Activated CD4-positive, alpha-beta memory T cell treated with anti-CD3 and anti-CD28 coated beads for 36 hours (primary cell): ENCODE results near the gene PI4K2A. TPM values are rescaled to one million over a fixed set of nuclear protein-coding genes. Genes with fewer than 3 reads are reported as not detected.

Experiments used
- CTCF ChIA-PET: fragments of 350-600 bp; sonication (Branson Sonifier 250); formaldehyde crosslinking; loops from one replicate; lab custom pipeline; 2021; ENCODE audit warnings: antibody characterized with exemption, inconsistent platforms; lab: Charles Lee
- POLR2A ChIA-PET: fragments of 350-600 bp; sonication (Branson Sonifier 250); formaldehyde crosslinking; loops from one replicate; lab custom pipeline; 2021; ENCODE audit warnings: antibody characterized with exemption; lab: Charles Lee
- DNase-seq: peaks from one replicate; pipeline ENCODE4 v3.0.0-alpha.2; 2020
- H3K27ac Mint-ChIP-seq: one replicate; pipeline ENCODE4 v1.8.0; 2021; ENCODE audit warnings: mixed read lengths
- H3K27me3 Mint-ChIP-seq: one replicate; pipeline ENCODE4 v1.8.0; 2021; ENCODE audit warnings: mixed read lengths
- H3K36me3 Mint-ChIP-seq: one replicate; pipeline ENCODE4 v1.8.0; 2021; ENCODE audit warnings: mixed read lengths
- H3K4me1 Mint-ChIP-seq: one replicate; pipeline ENCODE4 v1.8.0; 2021; ENCODE audit warnings: low read depth, mixed read lengths
- H3K4me3 Mint-ChIP-seq: one replicate; pipeline ENCODE4 v1.8.0; 2021; ENCODE audit warnings: mild to moderate bottlenecking, mixed read lengths
- H3K9me3 Mint-ChIP-seq: one replicate; pipeline ENCODE4 v1.8.0; 2021; ENCODE audit warnings: mixed read lengths
- intact Hi-C: fragments of 100-400 bp; cut with micrococcal nuclease; formaldehyde crosslinking; loops from one replicate; pipeline ENCODE4 v1.15.1; 2023
- total RNA-seq, 2 experiments: library from RNA; stranded (reverse); gene quantifications; one replicate each; pipeline ENCODE4 v1.2.3, GENCODE V29; 2021

The PI4K2A gene
- total RNA-seq, 2 experiments from 2014 or later = 13.1 to 13.2 TPM

GRCh38 chr10:97721871-97722780 is 81.7 kb downstream of the PI4K2A start:
- Mint-ChIP-seq H3K27ac (no peak overlapping the region), H3K36me3 (no peaks in the 10 kb centered on the region), H3K4me1 (peaks cover 6% of the 10 kb centered on the region), H3K9me3 (no peaks in the 10 kb centered on the region), H3K4me3 (no peak overlapping the region), H3K27me3 (peaks cover 4% of the 10 kb centered on the region)
- POLR2A ChIA-PET = no interaction called here
- CTCF ChIA-PET = interaction anchor here (2.5 to 16.8 kb wide), 2 partner anchors 10 to 11 kb away, joined by 10 to 588 read pairs; partner anchors contain the start of gene MARVELD1
- no peak for DNase-seq
- intact Hi-C loops = no loop called here

- no peak for DNase-seq
- Mint-ChIP-seq H3K9me3 (no peaks in the 10 kb centered on the region), H3K4me1 (peaks cover 6% of the 10 kb centered on the region), H3K27me3 (peaks cover 4% of the 10 kb centered on the region), H3K27ac (no peak overlapping the region), H3K4me3 (no peak overlapping the region), H3K36me3 (no peaks in the 10 kb centered on the region)
- CTCF ChIA-PET = interaction anchor here (2.5 to 16.8 kb wide), 2 partner anchors 9 to 12 kb away, joined by 10 to 588 read pairs; partner anchors contain the start of gene MARVELD1
- POLR2A ChIA-PET = interaction anchor here (0.9 kb wide), 1 partner anchor 10 kb away, joined by 3 read pairs; no protein-coding TSS in a partner anchor
- intact Hi-C loops = no loop called here
Measured at GRCh38 chr10:97723001-97723400, 82.5 kb downstream of the PI4K2A start.

GRCh38 chr10:97724341-97724941 is 84.0 kb downstream of the PI4K2A start:
- DNase-seq = no peak
- Mint-ChIP-seq H3K36me3 (no peaks in the 10 kb centered on the region), H3K4me3 (no peak overlapping the region), H3K9me3 (no peaks in the 10 kb centered on the region), H3K27ac (no peak overlapping the region), H3K4me1 (peaks cover 6% of the 10 kb centered on the region), H3K27me3 (peaks cover 10% of the 10 kb centered on the region)
- ChIA-PET CTCF (interaction anchor here (1.2 to 16.8 kb wide), 4 partner anchors 8 to 40 kb away, joined by 3 to 588 read pairs (median 8); partner anchors contain the start of gene MARVELD1), POLR2A (interaction anchor here (0.7 to 1.3 kb wide), 3 partner anchors 11 to 12 kb away, joined by 3 to 4 read pairs (median 3); partner anchors contain the start of genes MARVELD1 and ZFYVE27)
- intact Hi-C loops = no loop called here

Other genes with a start within 250 kb of the PI4K2A start
- gene RRP12, start 239.3 kb upstream of the PI4K2A start, total RNA-seq = 10 to 100 TPM; 40.4 to 41.8 TPM
- gene PGAM1, start 214.5 kb upstream of the PI4K2A start, total RNA-seq = 1,000 to 10,000 TPM; 1,430 to 1,457 TPM
- 10 to 100 TPM; 69.0 to 75.1 TPM for gene EXOSC1, start 194.7 kb upstream of the PI4K2A start, total RNA-seq
- gene ZDHHC16, start 194.5 kb upstream of the PI4K2A start, total RNA-seq = 10 to 100 TPM; 42.5 to 43.6 TPM
- gene MMS19, start 142.2 kb upstream of the PI4K2A start, total RNA-seq = 10 to 100 TPM; 84.7 to 86.8 TPM
- gene UBTD1, start 141.7 kb upstream of the PI4K2A start, total RNA-seq = 1 to 10 TPM; 1.6 to 2.6 TPM
- gene ANKRD2, start 67.9 kb upstream of the PI4K2A start, total RNA-seq = not detected
- not detected for gene HOGA1, start 56.3 kb upstream of the PI4K2A start, total RNA-seq
- not detected for gene C10orf62, start 51.0 kb upstream of the PI4K2A start, total RNA-seq
- gene MORN4, start 7.2 kb upstream of the PI4K2A start, total RNA-seq = 1 to 10 TPM; 5.3 to 6.5 TPM
- gene AVPI1, start 46.6 kb downstream of the PI4K2A start, total RNA-seq = 1 to 10 TPM; 1.7 to 2.1 TPM
- gene MARVELD1, start 73.1 kb downstream of the PI4K2A start, total RNA-seq = 1 to 10 TPM; 2.9 to 4.0 TPM
- 10 to 100 TPM; 20.9 to 22.8 TPM for gene ZFYVE27, start 96.5 kb downstream of the PI4K2A start, total RNA-seq
- not detected for gene SFRP5, start 131.3 kb downstream of the PI4K2A start, total RNA-seq
- under 1 TPM; 0.86 to 0.87 TPM for gene GOLGA7B, start 209.2 kb downstream of the PI4K2A start, total RNA-seq